ENCODE results near the gene FOXRED1.

DNA sequence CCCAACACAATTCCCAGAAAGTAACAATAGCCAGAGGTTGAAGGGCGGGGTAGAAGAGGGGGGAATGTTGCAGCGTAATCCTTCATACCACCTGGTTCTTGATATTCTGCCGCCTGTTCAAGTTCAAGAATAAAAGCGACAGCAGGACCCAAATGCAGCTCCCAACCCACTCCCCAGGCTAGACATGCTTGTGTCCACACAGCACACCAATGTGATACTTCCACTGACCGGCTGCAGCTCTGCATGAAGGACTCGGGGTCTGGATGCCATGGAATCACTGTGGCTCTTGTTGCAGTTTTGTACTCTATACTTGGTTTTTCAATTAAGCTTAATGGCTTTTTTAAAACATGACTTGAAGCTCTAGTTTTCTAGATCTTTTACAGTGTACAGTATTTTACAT lies 6.7 kb upstream of the FOXRED1 start:
- TF ChIP-seq, protein P1, sequence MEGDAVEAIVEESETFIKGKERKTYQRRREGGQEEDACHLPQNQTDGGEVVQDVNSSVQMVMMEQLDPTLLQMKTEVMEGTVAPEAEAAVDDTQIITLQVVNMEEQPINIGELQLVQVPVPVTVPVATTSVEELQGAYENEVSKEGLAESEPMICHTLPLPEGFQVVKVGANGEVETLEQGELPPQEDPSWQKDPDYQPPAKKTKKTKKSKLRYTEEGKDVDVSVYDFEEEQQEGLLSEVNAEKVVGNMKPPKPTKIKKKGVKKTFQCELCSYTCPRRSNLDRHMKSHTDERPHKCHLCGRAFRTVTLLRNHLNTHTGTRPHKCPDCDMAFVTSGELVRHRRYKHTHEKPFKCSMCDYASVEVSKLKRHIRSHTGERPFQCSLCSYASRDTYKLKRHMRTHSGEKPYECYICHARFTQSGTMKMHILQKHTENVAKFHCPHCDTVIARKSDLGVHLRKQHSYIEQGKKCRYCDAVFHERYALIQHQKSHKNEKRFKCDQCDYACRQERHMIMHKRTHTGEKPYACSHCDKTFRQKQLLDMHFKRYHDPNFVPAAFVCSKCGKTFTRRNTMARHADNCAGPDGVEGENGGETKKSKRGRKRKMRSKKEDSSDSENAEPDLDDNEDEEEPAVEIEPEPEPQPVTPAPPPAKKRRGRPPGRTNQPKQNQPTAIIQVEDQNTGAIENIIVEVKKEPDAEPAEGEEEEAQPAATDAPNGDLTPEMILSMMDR (optimal IDR thresholded peaks at IDR 0.05 in 1 of 3, IDR thresholded peaks at IDR 0.05 in 1 of 3, conservative IDR thresholded peaks at IDR 0.05 in 1 of 3; ENCODE audit: extremely low read depth in 1 of 3, insufficient read depth in 2 of 3, low read length in 3 of 3) = no peak
- no peak for TF ChIP-seq EZH2 (IDR thresholded peaks at IDR 0.05; ENCODE audit: low read length)

Data from keratinocyte (primary cell).